NCI-H2171 treated with DMSO at 0.1 percent for 48 hours (cell line): ENCODE measurements around the gene LTA4H.

ENCODE experiments used
- DNase-seq: peaks from one replicate; lab custom pipeline; 2025; lab: John Stamatoyannopoulos, UW

The LTA4H gene

DNA sequence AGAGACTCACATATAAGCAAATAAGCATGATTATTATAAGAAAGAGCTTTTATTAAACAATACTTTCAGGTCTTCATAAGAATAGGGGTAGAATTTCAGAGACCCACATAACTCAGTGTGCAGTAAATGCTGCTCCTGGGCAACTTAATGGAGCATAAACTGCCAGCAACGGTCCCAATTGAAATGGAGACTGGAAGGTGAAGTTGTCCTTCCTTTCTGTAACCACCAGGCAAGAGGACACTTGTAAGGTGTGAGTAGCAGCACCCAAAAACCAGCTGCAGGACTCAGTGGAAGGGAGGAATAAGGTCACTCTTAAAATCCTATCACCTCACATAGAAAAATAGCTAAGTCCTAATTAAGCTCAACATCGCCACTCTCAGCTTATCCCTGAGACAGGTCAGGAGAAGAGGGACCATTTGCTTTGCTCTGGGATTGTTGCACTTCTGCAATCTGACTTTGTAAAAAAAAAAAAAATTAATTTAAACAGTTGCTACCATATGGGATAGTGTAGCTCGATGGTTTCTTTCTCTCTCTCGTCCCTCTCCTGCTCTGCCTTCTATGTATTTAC lies 22.7 kb upstream of the LTA4H start:
- DNase-seq, result no peak

DNA sequence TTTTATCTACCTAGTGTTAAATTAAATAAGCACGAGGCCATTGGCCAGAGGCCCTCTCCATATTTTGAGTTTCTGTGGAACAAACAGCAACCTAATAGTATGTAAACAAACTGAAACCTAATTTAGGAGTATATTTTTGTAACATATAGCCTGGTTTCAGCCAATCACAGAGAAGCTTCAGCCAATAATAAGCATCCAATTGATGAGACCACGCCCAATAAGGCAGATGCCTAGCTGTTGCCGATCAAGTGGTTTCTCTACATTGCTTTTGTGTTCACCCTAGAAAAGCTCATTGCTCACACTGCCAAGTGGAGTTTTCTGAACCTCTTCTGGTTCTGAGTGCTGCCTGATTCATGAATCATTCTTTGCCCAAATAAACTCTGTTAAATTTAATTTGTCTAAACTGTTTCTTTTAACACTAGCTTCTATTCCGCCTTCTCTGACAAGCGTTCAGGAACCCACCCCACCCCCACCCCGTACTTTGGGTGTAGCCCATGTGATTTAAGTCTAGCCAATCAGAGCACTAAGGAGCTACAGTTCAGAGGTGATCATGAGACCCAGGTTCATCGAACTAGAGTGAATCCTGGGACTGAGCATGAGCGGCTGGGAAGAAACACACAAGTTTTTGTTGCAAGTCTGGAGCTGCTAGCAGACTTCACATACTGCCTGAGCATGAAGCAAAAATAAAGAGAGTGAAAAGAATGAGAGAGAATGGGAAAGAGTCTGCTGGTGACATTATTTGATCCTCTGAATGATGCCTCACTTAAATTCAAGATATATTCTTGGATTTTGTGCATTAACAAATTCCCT lies 21.5 kb upstream of the LTA4H start:
- DNase-seq, result no peak

GRCh38 chr12:96054244-96054610 lies 18.8 kb upstream of the LTA4H start:
- no peak for DNase-seq

DNA sequence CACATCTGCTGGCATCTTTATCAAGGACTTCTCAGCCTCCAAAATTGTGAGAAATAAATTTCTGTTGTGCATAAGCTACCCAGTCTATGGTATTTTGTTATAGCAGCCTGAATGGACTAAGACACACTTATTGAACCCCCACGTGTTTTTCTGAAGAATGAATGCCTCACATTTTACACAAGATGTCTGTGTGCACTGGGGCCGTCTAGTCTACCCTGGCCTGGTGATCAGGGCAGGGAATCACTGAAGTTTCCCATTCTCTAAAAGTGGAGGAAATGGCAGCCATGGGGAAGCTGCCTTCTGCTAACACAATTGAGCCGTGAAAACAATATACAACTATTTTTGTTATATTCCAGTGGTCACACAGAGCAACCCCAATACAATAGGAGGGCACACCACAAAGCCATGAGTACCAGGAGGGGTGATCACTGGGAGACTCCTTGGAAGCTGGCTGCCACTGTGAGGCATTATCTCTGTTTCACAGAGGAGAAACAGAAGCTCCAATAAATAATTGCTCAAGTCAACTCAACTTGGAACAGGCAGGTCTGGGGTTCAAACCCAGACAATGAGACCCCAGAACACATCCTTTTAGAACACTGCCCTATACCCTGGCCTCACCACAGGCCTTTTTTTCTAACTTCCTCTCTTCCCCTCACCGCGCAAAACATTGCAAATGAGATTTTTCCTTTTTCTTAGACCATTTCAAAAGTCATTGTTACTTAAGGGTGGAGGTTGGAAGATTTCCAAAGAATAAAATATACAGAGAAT lies 18.3 kb upstream of the LTA4H start:
- no peak for DNase-seq

GRCh38 chr12:96051756-96052485 lies 16.5 kb upstream of the LTA4H start:
- no peak for DNase-seq

DNA sequence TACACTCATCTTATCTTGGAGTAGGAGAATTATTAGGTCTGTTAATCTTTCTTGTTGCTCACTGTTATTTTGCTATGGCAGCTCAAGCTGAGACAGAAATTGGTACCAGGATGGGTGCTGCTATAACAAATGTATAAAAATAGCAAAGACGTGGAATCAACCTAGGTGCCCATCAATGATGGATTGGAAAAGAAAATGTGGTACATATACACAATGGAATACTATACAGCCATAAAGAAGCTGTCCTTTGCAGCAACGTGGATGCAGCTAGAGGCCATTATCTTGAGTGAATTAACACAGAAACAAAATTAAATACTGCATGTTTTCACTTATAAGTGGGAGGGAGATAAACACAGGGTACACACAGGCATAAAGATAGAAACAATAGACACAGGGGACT lies 14.8 kb upstream of the LTA4H start:
- DNase-seq, result no peak

DNA sequence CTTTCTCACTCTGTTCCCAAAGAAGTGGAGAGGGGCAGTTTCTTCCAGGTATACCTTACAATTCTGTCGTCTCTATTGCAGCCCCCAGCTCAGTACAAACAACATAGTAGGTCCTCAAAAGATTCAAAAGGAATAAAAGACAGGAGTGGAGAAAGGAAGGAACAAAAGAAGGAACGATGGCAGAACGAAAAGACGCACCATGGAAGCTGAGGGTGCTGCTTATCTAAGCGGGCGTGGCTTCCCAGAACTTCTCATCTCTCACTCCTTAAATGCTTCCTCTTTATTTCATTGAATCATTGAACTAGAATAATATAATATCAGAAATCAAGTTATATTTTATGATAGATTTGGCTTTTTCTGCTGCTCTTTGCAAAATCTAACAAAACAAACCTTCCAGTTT lies 13.7 kb upstream of the LTA4H start:
- DNase-seq, result no peak

- no peak for DNase-seq
Observed at GRCh38 chr12:96048393-96048969, 13.1 kb upstream of the LTA4H start.

DNA sequence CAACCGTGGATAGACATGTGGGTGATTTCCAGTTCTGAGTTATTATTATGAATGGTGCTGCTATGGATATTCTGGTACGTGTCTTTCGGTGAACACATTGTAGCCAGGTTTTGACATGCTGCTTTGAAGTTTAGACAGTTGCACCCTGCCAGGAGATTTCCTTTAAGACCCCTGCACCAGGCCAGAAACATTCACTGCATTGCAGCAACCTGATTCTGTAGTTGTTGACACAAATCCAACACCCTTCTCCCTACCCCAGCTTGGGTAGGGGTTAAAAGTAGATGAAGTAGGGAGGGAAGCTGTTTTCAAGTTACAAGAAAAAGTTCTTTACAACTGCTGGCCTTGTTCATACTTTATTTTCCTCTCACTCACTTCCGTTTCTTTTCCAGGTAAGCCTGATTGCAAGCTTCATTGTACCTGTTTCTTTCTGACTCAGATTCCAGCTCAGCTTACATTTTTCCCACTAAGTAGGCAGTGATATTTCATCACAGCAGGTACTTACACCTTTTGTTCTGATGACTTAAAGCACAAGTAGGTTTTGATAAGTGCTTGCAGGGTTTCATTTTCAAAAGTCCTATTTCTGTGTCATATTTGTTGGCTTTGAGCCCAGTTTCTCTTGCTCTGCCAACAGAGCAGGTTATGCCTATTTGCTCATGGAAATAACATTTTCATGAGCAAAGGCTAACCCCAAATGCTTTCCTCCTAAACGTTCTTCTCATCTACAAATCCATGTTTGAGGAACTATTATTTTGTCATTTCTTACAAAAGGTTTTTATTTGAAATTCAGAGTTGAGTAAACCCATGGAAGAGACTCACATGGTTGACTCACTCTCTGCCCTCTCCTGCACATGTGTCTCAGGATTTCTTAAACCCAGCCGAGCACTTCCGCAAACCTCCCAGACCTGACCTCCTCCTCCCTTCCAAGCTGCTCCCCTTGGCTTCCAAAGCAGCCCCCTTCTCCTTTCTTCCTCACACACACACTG lies 12.1 kb upstream of the LTA4H start:
- DNase-seq, result peak; percentile 52

GRCh38 chr12:96046543-96047228 lies 11.3 kb upstream of the LTA4H start:
- DNase-seq, result no peak

DNA sequence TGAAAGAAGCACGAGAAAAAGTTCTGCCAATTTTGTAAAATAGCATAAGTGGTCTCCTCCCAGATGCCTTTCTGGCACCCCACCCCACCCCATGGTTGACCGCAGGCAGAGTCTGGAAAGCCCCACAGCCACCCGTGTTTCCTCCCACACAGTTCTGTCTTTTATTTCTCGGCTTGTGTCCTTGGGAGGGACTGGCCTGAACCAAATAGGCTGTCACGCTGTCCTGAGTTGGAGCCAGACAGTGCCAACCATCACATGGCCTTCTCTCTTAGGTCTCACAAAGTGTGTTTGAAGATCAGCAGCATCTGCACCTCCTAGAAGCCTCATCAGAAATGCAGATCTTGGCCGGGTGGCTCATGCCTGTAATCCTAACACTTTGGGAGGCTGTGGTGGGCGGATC lies 10.2 kb upstream of the LTA4H start:
- no peak for DNase-seq

- DNase-seq, result no peak
Observed at GRCh38 chr12:96044943-96045290, 9.5 kb upstream of the LTA4H start.

DNA sequence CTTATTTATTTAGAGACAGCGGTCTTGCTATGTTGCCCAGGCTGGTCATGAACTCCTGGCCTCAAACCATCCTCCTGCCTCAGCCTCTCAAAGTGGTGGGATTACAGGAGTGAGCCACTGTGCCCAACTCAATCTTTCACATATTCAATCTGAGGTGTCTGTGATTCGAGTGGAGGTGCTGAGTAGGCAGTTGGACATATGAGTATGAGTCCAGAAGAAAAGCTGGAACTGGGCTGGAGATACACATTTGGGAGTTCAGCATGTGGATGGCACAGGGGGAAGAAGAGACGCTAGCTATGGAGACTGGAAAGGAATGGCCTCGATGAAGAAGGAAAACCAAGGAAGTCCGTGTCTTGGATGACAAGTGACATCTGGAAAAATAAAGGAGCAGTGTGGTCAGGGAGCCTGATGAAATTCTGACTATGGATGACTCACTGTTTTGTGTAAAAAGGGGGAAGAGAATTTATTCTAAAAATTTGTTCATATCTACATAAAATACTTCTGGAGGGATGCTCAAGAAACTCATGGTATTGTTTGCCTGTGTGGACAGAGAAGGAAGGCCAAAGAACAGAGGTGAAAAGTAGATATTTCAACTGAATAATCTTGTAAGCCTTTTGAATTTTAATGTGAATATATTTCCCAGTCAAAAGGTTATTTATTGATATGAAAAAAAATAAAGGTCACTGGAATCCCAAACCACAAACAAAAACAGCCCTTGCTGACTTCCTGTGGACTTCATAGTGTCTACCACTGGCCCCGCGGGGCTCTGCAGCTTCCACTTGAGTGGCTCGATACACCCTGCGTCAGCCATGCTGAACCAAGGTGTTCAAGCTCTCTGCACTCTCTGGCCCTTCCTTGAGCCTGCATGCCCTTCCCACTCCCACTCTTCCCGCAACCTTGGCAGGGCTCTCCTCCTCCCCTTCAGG lies 8.9 kb upstream of the LTA4H start:
- no peak for DNase-seq

- no peak for DNase-seq
Observed at GRCh38 chr12:96041181-96041580, 5.8 kb upstream of the LTA4H start.

GRCh38 chr12:96040305-96041133 lies 5.1 kb upstream of the LTA4H start:
- DNase-seq, result no peak

DNA sequence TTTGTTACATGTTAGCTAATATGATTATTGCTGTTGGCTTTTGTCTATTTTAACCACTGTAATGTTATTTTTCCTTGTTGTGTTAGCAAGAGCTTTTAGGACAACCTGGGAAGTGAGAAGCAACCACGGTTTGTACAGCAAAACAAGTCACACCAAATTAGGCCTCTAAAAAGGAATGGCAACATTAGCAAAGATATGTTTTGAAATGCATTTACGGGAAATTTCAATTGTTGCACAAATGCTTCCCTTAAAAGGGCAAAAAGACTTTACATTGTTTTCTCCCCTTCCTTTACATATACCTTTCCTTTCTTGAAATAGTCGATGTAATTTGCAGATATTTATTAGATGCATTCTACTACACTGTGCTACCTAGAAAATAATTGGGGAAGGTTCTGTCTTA lies 4.1 kb upstream of the LTA4H start:
- no peak for DNase-seq

DNA sequence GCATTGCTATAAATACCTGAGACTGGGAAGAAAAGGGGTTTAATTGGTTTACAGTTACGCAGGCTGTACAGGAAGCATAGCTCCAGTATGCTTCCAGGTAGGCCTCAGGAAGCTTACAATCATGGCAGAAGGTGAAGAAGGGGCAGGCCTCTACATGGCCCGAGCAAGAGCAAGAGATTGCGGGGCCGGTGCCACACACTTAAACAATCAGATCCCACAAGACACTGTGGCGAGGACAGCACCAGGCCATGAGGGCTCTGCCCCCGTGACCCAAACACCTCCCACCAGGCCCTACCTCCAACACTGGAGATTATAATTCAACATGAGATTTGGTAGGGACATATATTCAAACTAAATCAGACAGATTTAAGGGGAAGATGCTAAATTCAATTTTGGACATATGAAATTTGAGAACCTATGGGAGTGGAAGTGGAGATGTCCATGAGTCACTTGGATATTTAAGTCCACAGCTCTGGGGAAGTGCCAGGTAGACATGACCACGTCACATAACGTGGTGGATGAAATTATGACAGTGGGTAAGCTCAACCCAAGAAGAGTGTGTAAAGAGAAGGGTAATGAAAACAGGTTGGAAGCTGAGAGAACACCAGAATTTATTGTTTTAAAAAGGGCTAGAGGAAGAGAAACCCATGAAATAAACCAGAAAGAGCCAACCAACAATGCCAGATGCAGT lies 1.5 kb upstream of the LTA4H start:
- DNase-seq, result no peak
